ENCODE measurements around the gene NTRK2.

- TF ChIP-seq TAF1 (IDR thresholded peaks at IDR 0.05; ENCODE audit: borderline replicate concordance, low read depth, low read length) (no peak), POLR2AphosphoS5 (IDR thresholded peaks at IDR 0.05; ENCODE audit: low read depth, low read length) (no peak), POLR2A (IDR thresholded peaks at IDR 0.05; ENCODE audit: low read depth, low read length) (no peak)
Observed at GRCh38 chr9:84917366-84918070, 248.0 kb downstream of the NTRK2 start.

All from GM12892 (cell line).